HG03457 (cell line): ENCODE results near the gene STAMBPL1.
A peak's percentile ranks its signal among the peaks of the same experiment; 100 is the strongest.

ENCODE experiments used
- ATAC-seq: cut with Tn5 transposase; IDR thresholded peaks from one replicate; pipeline ENCODE4 v1.9.1; 2021; ENCODE audit warnings: moderate number of reproducible peaks; ENCODE audit not compliant: unreplicated experiment

The STAMBPL1 gene

DNA sequence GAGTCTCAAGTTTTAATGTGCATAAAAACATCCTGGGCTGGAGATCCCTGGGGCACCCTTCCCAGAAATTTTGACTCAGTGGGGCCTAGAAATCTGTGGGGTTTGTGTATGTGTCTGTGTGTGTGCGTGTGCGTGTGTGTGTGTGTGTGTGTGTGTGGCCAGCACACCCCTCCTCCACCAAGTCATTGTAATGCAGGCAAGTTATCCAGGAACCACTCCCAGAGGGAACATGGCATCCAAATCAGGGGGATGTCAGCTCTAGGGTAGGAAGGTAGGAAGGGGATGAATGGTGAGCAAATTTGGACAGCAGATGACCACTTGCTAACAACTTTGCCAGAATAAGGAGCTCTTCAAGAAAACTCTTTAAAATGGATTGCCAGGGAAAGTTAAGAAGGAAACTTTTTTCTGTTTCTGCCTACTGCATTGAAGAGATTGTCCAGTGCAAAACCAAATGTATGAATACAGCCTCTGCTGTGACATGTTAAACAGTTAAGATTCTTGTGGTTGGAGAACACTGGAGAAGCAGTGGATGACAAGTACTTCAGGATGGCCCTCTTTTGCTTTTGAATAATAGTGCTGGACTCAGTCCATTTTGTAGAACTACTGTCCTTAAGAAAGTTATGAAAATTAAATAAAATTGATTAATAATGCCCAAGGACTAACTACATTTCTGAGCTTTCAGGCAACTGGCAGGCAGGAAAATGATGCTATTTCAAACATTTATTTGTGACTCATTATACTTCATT, 12.3 kb downstream of the STAMBPL1 start:
- ATAC-seq, result no peak

DNA sequence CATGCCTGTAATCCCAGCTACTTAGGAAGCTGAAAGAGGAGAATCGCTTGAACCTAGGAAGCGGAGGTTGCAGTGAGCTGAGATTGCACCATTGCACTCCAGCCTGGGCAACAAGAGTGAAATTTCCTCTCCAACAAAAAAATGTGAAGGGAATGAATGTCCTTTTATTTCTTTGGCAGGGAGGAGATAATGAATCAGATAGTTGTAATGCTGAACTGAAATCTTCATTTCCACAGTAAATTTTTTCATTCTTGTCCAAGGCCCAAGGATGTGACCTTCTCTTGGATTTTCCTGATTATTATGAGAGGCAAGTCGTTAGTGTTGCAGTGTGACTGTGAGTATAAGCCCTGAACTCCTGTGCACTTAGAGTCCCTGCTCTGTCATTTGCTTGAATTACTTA, 13.6 kb downstream of the STAMBPL1 start:
- no peak for ATAC-seq

DNA sequence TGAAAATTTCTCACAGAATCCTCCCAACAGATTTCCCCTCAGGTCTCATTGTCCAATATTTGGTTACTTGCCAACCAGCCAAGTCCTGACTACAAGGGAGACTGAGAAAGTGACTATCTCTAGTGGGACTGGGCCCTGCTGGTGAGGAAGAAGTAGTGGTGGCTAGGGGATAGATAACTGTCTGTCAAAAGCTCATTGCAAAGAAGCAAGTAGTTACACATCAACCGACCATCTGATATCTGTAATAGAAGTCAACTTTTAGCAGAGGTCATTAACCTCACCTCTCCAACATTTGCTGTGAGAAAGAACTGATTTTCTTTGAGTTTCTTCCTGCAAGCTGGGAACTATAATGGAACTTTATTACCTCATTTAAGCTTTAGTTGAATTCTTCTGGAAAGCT, 15.2 kb downstream of the STAMBPL1 start:
- no peak for ATAC-seq

GRCh38 chr10:88896372-88896993, 16.4 kb downstream of the STAMBPL1 start:
- ATAC-seq, result no peak

DNA sequence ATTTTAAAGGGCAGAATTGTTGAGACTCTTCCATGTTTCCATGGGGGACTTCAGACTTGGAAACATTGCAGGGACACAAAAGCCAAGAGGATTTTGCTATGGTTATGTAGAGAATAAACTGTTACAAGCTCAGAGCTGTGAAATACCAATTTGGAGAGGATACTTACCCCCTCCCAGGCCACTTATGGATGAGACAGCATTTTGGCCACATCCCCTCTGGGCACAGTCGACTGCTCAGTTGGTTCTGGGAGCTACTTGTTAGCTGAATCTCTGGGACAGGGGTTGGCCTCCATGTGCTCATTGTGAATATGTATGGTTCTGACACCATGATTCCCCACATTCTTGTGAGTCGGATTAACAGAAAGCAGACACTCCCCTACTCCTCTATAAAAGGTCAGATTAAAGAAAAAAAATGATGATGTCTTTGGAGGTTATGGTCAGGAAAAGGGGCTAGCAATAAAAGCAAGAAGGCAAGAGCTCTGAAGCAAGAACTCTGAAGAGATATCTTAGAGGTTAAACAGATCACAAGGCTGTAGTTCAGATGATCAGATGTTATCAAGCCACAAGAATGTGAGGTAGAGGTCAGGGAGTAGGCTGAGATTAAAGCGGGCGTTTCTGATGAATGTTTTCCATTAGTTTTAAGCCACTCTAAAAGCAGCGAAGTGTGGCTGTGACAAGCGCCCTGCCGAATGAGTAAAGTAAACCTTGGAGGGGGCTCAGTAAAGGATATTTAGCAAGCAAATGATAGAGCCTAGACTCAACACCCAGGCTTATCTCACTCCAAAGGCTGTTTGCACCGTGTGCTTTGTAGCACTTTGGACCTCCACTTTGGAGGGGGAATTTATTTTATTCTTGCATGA, 17.2 kb downstream of the STAMBPL1 start:
- no peak for ATAC-seq

DNA sequence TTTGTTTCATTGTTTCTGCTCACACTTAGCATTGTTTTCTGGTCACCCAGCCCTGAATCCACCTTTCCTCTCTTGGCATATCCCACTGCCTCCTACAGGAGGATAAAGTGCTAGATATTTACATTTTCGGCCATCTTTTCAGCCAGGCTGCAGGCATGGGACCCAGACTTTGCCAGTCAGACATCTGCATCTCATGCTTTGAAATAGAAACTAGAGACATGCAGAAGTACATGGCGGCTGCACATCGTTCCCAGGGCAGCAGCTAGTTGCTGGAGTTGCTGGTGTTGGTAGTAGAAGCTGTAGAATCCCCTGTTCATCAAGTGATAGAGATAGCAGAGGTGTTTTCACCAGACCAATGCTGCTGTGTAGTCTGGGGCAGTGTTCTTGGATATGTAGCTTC, 18.7 kb downstream of the STAMBPL1 start:
- ATAC-seq, result no peak

GRCh38 chr10:88899886-88900285, 19.8 kb downstream of the STAMBPL1 start:
- ATAC-seq, result no peak

DNA sequence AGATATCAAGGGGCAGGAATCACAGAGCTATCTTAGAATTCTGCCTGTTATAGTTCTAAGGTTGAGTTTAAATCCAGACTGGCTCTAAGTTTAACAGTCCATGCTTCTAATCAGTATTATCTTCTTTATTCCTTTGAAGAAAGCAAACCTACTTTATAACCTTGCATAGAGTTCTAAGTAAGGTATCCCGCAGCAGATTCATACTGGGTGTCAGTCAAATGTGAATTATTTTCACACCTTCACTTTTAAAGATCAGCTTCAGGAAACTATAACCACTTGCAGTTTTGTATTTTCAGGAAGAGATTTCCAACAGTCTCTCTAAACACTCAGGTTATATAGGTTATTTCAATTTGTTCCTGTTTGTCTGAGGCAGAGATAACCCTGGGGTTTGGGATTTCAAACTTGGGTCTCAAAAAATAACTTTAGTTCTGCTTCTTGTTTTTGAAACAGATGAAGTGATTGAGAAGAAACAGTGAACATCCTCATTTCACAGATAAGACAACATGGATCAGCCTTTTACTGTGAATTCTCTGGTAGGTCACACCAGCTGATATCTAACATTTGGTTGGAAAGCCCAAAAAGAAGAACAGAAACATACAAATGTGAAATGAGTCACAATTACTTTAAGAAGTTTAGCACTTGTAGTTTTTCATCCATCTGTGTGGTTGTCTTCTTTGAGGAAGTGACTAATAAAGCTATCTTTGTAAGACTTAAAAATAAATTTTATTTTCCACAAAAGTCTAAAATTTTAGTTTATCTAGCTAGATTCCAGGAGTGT, 21.4 kb downstream of the STAMBPL1 start:
- peak; percentile 60 for ATAC-seq

DNA sequence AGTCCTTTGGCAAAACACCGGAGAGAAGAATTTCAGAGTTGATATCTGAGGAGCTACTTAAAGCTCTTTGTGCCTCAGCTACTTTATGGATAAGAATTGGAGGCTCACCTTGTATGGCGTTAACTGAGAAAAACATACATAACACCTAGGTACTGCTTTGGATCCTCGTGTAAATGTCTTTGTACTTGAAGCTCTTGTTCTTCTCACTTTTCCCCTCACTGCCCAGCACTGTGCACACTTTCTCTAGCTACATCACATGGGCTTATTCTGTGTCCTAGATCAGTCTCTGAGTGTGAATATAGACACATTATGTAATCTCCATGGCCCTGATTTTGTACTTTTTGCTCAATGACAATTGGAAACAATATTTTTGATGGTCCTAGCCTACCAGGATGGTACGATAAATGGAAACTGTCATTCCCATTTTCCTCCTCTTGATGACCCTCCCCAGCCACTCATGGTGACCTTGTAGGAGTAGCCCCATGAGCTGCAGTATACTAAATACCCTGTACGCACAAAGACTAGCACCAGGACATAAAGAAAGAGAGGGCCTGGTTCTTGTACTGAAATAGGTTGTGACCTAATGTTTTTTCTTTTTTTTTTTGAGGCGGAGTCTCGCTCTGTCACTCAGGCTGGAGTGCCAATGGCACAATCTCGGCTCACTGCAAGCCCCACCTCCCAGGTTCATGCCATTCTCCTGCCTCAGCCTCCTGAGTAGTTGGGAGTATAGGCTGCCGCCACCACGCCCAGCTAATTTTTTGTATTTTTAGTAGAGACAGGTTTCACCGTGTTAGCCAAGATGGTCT, 22.1 kb downstream of the STAMBPL1 start:
- peak; percentile 22 for ATAC-seq

GRCh38 chr10:88903715-88904114, 23.7 kb downstream of the STAMBPL1 start:
- ATAC-seq, result no peak

DNA sequence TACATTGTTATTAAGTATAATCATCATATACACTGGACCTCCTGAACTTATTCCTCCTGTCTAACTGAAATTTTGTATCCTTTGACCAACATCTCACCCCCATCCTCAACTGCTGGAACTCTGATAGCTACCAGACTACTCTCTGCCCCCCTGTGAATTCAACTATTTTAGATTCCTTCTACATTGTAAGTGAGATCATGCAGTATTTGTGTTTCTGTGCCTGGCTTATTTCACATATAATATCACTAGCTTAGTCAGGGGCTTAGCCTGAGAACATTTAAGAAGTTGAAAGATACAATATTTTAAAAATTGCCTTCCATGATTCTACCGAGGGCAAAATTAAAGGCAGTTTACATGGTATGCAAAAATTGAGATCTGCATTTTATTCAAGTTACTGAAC, 26.9 kb downstream of the STAMBPL1 start:
- ATAC-seq, result no peak

GRCh38 chr10:88908194-88908593, 28.1 kb downstream of the STAMBPL1 start:
- ATAC-seq, result no peak

GRCh38 chr10:88911116-88911515, 31.1 kb downstream of the STAMBPL1 start:
- no peak for ATAC-seq

- no peak for ATAC-seq
These were observed 31.8 kb downstream of the STAMBPL1 start for GRCh38 chr10:88911851-88912250.

DNA sequence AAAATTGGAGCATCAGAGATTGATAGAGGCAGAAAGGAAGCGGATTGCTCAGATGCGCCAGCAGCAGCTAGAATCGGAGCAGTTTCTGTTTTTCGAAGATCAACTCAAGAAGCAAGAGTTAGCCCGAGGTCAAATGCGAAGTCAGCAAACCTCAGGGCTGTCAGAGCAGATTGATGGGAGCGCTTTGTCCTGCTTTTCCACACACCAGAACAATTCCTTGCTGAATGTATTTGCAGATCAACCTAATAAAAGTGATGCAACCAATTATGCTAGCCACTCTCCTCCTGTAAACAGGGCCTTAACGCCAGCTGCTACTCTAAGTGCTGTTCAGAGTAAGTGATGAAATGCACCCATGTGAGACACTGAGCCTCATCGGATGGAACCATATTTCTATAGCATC, 33.1 kb downstream of the STAMBPL1 start:
- no peak for ATAC-seq

DNA sequence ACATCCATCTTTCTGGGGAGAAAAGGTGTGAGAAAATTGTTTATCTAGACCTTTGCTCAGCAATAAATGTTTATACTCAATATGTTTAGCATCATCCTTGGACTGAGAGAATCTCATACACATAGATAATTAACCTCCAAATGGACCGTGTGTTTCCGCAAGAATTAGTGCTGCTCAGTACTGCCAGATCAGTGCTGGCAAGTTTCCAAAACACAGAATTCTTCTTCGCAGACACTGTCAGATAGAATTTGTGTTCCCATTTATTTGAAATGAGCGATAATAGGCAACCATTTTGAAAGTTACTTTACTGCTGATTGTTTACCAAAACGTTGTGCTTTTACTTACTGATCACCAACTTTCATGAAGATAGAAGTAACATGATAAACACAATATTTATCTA, 33.7 kb downstream of the STAMBPL1 start:
- ATAC-seq, result no peak

DNA sequence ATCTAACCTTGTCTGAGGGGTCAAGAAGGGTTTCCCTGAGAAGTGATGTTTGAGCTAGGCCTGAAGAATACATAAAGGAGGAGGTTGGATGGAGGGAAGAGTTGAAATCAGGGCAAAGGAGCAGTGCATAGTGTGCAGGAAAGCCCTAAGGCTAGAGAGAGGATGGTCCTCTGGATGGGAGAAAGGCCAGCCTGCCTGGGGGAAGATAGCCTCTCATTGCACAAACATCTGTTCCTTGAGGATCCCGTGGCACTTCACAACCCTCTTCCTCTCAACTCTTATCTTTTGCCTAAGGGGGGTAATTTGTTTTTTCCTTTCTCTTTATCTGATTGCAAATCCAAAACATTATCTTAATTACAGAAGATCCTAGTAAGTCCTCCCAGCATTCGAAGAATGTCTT, 35.7 kb downstream of the STAMBPL1 start:
- ATAC-seq, result no peak

- ATAC-seq, result no peak
These were observed 36.2 kb downstream of the STAMBPL1 start for GRCh38 chr10:88916231-88916630.

DNA sequence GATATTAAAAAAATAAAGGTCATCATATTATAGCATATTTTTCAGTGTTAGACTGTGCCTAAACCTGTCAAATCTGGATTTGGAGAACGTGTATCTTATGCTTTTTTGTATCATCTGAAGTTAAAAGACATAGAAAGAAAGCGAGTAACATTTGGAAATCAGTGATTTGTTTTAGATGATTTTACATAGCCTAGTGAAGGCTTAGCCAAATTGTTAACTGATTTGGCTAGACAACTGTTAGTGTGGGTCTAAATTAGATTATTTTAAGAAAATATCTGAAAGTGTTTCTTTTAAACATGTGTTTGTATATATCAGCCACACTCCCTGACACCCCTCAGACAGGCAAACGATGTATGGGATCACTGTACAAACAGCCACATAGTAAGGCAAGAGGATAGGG, 36.9 kb downstream of the STAMBPL1 start:
- ATAC-seq, result no peak

GRCh38 chr10:88918191-88918905, 38.3 kb downstream of the STAMBPL1 start:
- ATAC-seq, result no peak
